T47D (cell line): ENCODE results near the gene CCN6.

Experiments used
- DNase-seq, 2 experiments: peaks; one replicate each; pipeline versions ENCODE4 v3.0.0 to v3.0.0-alpha.2; 2011 to 2012; ENCODE audit warnings: low read depth in 1 of 2, low spot score in 1 of 2
- JUND ChIP-seq: IDR thresholded peaks from 2 replicates; pipeline ENCODE4 v1.6.1; 2012; ENCODE audit warnings: low read depth
- in situ Hi-C: cut with HindIII; loops from 2 replicates; pipeline ENCODE4 v1.10.0; 2016; ENCODE audit warnings: low sequenced_read_pairs, low pct_unique_long_range_greater_than_20kb

The CCN6 gene

GRCh38 chr6:112018619-112019416, 35.1 kb upstream of the CCN6 start:
- in situ Hi-C loops = no loop called here
- no peak for TF ChIP-seq JUND
- peak in 1 of 2 experiments; percentile 85 for DNase-seq

GRCh38 chr6:112019589-112019988, 34.3 kb upstream of the CCN6 start:
- in situ Hi-C loops = no loop called here
- no peak for TF ChIP-seq JUND
- no peak for DNase-seq

GRCh38 chr6:112021691-112022310, 32.1 kb upstream of the CCN6 start:
- in situ Hi-C loops = no loop called here
- TF ChIP-seq JUND = no peak

GRCh38 chr6:112022749-112023148, 31.2 kb upstream of the CCN6 start:
- in situ Hi-C loops = no loop called here

More at GRCh38 chr6:112021691-112022310, 32.1 kb upstream of the CCN6 start:
- no peak for DNase-seq

GRCh38 chr6:112024464-112024863, 29.4 kb upstream of the CCN6 start:
- no peak for DNase-seq
- in situ Hi-C loops = no loop called here
- TF ChIP-seq JUND = no peak

More at GRCh38 chr6:112022749-112023148, 31.2 kb upstream of the CCN6 start:
- no peak for TF ChIP-seq JUND
- DNase-seq = no peak

- in situ Hi-C loops = no loop called here
- no peak for TF ChIP-seq JUND
These were observed 27.0 kb upstream of the CCN6 start for GRCh38 chr6:112026933-112027332.

GRCh38 chr6:112027942-112028674, 25.8 kb upstream of the CCN6 start:
- in situ Hi-C loops = no loop called here
- no peak for DNase-seq
- TF ChIP-seq JUND = no peak

More at GRCh38 chr6:112026933-112027332, 27.0 kb upstream of the CCN6 start:
- no peak for DNase-seq

- no peak for TF ChIP-seq JUND
- in situ Hi-C loops = no loop called here
- peak in 1 of 2 experiments; percentile 65 for DNase-seq
These were observed 24.7 kb upstream of the CCN6 start for GRCh38 chr6:112029045-112029822.

GRCh38 chr6:112030206-112030960, 23.5 kb upstream of the CCN6 start:
- TF ChIP-seq JUND = no peak
- no peak for DNase-seq
- in situ Hi-C loops = no loop called here

- no peak for DNase-seq
- TF ChIP-seq JUND = no peak
- in situ Hi-C loops = no loop called here
These were observed 22.8 kb upstream of the CCN6 start for GRCh38 chr6:112030961-112031660.

GRCh38 chr6:112031960-112032359, 21.9 kb upstream of the CCN6 start:
- in situ Hi-C loops = no loop called here
- TF ChIP-seq JUND = no peak

More at GRCh38 chr6:112031960-112032359, 21.9 kb upstream of the CCN6 start:
- DNase-seq = no peak
